GM19395 (cell line): ENCODE measurements around the gene ATP9B.

ENCODE experiments used
- ATAC-seq: cut with Tn5 transposase; IDR thresholded peaks from one replicate; pipeline ENCODE4 v1.9.1; 2021; ENCODE audit warnings: mild to moderate bottlenecking, moderate library complexity; ENCODE audit not compliant: unreplicated experiment

Gene ATP9B

DNA sequence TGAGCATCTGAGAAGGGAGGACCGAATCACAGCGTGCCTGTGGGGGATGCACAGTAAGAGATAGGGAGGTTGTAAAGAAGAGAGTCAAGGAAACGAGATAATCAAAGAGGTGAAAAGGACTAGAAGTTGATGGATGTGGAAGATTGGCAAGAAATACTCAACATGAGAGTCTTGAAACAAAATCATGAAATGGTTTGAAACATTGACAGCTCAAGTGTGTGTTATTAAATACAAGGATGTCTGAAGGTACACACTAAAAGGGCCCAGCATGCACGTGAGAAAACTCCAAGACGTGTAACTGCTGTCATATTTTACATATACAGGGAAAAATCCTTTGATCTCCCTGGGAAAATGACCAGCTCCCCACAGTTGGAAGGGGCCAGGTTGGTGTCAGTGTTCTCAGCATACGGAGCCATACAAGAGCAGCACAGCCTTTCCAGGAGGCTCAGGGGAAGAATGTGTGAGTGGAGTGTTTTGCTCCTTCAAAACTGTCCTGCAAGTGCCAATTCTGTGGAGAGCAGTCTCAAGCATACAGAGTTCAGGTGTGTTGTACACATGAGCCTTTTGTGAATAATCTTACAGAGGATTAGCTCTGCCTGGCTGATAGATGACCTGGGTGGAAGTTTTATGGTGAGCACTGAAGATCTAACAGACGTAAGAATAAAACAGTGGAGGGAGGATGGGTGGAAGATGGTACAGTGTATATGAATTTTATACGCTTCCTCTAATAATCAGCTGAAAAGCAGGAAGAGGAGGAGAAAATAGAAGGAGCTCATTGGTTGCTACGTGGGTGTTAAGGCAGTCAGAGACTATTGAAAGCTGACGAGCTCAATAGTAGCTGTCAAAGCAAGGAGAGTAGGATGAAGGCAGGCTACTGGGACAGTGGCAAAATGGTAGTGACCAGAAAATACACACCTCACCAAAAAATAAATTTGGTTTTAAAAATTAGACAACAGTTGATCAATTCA is 126.8 kb downstream of the ATP9B start:
- ATAC-seq = no peak

DNA sequence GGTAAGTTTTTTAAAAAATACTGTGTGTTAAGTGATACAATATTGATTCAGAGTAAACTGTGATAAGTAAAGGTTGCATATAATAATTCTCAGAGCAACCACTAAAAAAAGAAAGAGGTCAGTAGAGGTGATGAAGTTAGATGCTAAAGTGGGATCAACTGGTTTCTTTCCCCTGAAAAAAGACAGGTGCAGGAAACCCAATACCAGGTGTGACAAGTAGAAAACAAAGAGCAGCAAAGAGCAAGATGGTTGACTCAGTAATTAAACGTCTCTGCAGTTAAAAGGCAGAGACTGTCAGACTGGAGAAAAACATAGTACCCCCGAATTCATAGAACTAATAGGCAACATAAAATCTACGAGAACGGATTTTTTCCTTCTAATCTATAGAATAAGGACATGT is 128.3 kb downstream of the ATP9B start:
- no peak for ATAC-seq

DNA sequence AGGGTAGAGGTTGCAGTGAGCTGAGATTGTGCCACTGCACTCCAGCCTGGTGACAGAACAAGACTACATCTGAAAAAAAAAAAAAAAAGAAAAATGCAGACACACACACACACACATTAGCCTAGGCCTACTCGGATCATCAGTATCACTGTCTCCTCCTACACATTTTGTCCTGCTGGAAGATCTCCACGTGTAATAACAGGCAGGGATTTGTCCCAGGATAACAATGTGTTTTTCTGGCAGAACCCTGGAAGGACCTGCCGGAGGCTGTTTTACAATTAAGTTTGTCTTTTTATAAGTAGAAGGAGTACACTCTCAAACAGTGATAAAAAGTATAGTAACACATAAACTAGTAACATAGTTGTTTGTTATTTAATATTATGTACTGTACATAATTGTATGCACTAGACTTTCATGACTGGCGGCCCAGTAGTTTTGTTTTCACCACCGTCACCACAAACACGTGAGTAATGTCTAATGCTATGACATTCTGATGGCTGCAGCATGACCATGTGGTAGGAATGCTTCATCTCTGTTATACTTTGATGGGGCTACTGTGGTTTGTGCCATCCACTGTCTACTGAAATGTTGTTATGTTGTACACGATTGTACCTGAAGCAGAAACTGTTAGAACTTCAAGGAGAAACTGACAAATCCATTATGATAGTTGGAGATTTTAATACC is 130.6 kb downstream of the ATP9B start:
- ATAC-seq = no peak

DNA sequence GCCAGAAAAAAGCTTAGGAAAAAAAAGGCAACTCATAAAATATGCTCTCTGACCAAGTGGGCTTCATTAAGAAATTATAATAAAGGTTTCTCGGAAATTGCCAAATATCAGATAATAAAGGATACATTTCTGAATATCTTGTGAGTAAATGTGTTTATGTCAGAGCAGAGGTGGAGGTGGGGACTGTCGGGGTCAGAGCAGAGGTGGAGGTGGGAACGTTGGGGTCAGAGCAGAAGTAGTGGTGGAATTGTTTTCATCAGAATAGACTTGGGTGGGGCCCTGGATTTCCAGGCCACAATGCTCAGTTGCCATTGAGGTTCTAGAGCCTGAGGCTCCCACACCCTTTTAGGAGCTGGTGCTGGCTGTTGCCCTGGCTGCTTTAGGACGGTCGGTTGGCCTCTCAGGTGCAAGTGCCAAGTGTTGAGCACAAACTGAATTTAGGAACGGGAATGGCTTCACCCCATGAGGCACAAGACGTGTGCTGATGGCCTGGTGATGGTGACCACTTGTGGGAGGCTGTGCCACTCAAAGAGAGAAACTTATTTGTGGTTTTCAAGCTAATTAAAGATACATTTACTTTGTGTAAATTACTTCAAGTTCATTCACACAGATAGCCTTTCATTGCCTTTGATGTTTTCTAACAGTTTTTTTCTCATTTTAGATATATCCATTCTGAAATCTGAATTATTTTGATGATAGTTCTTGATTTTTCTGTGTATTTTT is 131.5 kb downstream of the ATP9B start:
- ATAC-seq = peak; percentile 62

DNA sequence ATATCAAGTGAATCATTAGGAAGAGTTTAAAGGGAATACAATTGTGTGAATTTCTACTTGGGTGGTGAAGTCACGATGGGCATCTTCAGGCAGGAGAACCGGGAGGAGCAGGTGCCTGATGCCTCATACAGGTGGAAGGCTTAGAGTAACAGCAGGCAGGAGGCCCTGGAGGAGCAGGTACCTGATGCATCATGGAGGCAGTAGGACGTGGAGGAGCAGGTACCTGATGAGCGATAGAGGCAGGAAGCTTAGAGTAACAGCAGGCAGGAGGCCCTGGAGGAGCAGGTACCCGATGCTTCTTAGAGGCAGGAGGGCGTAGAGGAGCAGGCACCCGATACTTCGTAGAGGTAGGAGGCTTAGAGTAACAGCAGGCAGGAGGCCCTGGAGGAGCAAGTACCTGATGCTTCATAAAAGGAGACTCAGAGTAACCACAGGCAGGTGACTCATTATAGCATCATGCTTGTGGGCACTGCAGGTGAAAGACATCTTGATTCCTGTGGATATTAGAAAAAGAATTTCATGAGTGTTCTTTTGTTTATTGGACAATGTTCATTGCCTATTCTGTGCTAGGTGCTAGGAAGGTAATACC is 133.9 kb downstream of the ATP9B start:
- no peak for ATAC-seq

DNA sequence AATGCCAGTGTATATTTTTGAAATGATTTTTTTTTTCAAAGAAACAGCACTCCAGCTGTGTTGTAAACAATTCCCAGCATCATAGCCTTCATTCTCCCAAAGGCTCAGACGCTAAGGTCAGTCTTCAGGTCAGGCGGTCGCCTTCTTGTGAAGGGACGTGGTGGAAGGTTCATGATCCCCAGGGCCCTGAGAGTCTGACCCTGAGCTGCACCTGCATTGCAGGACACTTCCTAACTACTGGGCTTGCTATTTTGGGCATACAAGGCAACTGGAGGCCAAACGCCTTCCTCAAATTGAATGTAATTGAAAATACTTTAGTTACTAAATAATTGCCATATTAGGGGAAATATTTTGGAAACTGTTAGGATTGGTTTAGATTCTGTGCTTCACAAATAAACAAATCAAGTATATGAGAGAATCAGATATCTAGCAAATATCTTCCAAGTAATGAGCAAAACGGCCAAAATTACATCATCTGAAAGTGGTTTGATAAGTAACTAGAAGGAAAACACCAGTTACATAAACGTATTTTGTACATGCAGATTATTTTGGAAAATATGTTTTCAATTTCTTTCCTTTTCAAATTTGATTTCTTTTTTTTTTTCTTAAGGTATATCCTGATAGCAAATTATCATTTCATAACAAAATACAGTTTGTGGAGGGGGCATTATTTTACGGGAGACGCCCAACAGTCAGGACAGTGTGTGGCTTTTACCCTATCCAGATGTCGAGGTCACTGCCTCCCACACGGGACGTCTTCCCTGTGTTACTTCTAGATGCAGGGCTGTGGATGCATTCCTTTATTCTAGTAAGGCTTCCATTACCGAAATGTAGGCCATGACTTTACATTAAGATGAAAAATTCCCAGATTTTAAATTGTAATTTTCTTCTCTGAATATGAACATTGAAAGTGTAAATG is 136.0 kb downstream of the ATP9B start:
- ATAC-seq = no peak

DNA sequence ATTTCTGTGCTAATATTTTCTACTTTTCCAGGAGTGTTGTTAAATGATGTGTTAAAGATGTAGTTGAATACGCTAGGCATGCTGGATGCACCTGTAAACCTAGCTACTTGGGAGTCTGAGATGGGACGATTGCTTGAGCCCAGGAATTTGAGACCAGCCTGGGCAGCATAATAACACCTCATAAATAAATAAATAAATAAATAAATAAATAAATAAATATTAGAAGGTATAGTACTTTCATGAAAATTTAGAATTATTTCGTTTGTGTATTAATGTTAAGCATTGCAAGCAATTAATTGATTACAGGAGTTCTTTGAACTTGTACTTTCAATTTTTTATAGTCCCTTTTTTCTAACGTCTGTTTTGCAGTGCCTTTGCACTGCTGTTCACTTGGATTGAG is 137.2 kb downstream of the ATP9B start:
- no peak for ATAC-seq

DNA sequence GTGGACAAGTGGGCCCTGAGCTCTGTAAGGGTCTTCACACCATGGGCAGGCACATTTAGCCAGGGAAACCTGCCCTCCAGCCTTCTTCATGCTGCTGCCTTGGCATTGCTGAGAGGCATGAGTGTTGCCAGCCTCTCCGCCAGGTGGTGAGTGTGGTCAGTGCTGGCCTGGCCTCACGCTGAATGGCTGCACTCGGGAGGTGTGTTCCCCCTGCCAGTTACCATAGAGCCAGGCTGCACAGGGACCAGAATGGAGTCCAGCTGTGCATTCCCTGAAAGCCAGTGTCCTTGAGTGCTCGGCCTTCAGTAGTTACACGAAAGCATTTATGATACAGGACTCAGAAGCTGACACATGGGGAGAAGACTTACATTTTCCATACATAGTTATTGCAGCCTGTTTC is 139.7 kb downstream of the ATP9B start:
- ATAC-seq = no peak

DNA sequence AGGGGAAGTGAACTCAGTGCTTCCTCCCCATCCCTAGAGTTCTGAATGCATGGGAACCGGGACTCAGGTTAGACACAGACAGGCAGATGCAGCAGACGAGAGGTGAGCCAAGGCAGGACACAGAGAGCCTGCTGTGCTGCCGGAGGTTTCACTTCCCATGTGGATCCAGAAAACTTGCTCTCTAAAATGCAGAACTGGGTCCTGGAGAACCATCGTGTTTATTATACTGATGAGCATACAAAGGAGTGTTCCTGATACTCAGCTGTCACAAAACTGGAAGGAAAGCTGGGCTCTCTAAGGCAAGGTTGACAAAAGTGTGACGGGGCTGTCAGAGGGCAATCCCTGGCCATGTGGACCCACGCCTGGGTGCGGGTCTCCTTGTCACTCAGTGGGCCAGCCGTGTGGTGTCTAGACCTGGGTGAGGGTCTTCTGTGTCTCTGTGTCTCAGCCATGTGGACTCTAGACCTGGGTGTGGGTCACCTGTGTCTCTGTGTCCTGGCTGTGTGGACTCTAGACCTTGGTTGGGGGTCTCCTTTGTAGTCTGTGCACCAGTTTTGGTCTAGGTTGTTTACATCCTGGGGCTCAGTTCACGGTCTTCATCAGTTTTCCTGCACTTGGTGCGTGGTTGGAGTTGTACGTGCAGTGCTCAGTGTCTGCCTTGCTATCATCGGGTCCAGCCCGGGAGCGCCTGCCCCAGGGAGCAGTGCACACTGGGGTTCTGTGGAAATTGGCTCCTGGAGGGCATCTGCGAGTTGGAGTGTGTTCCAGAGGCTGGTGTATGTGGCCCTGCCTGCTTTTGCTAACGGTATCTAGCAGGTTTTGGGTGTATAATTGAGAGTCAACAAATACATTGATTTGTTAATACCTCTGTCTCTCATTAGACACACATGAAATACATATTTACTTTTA is 141.1 kb downstream of the ATP9B start:
- no peak for ATAC-seq

DNA sequence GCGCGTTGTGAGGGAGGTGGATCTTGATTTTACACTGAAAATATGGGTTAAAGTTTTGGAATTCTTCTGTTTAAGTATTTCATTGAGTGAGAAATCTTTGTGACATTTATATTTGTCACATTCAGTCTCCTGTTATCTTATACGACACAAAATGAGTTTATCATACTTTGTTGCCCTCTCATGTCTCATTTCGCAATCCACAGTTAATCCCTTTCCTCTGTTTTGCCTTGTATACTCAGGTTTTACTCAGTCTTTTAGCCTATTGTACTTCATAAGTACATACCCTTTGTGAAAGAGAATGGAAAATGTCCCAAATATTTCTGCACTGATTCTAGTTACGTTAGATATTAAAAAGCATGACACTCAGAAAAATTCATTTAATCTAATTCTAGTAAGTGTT is 142.7 kb downstream of the ATP9B start:
- ATAC-seq = no peak

DNA sequence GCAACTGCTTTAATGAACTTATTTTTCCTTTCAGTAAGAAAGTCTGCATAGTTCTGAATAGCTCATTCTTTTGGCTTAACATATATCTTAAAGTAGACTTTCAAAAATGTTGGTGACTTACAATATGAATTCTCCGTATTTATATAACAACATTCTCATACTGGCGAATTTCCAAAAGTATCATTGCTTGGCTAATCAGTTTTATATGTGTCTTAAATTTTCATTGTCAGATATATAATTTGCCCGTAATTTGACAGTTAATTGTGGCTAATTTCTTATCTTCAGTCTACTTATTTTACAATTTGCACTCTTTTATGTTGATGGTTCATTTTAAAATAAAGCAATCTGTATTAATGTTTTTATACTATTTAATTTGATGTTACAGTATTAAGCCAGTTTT is 144.9 kb downstream of the ATP9B start:
- ATAC-seq = no peak

DNA sequence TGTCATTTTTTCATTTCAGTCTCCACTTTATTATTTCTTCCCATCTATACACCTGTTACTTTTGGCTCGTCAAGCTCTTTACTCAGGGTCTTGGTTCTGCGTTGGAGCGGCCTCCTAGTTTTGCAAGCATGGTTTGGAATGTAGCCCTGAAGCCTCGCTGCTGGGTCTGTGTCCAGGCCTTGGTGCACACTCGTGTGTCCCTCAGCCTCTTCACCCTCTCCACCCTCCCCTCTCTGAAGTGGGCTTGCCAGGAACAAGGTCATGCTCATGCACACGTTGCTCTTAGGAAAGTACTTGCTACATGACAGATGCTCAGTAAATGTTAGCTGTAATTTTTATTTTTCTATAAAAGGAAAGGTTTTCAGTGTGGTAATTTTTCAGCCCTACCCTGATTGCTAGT is 147.0 kb downstream of the ATP9B start:
- ATAC-seq = no peak

DNA sequence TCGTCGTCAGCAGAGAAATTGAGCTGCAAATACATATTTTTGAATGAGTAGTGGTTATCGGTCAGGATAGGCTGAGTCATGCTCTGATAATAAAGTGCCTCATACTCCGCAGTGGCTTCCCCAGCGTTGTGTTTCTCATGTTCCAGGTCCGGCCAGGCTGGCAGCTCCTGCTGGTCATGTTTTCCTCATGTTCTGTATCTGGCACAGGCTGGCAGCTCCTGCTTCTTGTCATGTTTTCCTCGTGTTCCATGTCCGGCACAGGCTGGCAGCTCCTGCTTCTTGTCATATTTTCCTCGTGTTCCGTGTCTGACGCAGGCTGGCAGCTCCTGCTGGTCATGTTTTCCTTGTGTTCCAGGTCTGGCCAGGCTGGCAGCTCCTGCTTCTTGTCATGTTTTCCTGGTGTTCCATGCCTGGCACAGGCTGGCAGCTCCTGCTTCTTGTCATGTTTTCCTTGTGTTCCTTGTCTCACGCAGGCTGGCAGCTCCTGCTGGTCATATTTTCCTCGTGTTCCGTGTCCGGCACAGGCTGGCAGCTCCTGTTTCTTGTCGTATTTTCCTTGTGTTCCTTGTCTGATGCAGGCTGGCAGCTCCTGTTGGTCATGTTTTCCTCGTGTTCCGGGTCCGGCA is 148.9 kb downstream of the ATP9B start:
- no peak for ATAC-seq

DNA sequence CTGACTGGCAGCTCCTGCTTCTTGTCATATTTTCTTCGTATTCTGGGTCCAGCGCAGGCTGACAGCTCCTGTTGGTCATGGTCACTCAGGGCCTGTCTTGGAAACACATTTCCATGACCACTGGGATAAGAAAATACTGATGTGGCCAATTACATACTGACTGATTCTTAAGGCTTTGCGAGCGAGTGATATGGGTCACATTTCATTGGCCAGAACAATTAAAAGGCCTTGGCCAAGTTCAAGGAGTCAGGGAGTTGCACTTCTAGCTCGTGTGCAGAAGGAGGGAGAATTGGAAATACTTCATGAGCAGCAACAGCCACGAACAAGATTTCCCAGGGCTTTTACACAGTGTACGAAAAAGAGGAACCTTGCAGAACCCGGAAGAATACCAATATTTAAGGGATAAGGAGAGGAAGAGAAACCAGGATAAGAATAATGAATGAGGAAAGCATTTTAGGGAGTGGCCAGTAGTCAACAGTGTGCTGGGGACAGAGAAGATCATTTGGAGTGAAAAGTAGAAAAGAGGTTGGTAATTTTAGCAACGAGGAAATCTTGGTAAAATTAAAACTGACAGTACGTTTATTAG is 149.5 kb downstream of the ATP9B start:
- no peak for ATAC-seq

DNA sequence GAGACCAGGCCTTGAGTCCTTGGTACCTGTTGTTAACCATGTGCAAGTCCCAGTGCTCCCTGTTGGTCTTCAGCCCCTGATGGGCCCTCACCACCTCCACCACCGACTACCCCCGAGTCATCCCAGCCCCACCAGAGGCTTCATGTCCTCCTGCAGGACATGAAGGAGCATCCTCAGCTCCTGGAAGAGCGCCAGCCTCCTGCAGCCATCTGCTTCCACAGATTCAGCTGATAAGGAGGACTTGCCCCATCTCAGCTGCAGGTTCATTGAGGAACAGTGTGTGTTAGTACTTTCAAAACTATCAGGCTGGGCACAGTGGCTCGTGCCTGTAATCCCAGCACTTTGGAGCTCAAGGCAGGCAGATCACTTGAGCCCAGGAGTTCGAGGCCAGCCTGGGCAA is 151.9 kb downstream of the ATP9B start:
- no peak for ATAC-seq

DNA sequence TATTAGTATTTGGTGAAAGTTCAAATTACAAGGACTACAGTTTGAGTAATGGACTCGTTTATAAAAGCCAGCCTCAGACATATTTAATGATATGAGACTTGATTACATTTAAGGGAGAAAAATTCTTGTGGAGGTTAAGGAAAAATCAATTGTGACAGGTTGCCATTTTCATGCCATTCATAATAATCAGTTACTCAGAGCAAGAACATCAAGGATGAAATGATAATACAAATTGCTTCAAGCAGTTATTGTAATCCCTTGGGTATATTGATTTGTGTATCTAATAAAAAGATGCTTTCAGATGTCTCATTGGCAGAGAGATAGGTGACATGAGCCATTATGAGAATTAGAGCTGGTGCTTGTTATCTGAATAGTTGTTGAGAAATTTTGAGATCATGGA is 153.6 kb downstream of the ATP9B start:
- no peak for ATAC-seq

DNA sequence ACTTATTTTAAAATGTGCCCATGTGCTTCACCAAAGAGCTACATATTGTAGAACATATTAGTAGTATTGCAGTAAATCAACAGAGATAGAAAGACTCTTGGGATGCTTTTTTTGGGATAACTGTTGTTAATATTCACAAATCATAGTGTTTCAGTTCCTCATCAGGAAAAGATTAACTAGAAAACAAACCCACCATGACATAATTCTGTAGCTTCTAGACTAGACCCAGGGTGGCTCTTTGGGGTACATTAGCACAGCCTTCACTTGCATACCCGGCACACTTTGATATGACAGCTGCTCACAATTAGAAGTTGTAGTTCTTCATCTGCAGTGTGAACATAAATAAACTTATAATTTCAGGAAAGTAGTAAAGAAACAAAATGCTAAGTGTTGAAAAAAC is 154.2 kb downstream of the ATP9B start:
- ATAC-seq = no peak

DNA sequence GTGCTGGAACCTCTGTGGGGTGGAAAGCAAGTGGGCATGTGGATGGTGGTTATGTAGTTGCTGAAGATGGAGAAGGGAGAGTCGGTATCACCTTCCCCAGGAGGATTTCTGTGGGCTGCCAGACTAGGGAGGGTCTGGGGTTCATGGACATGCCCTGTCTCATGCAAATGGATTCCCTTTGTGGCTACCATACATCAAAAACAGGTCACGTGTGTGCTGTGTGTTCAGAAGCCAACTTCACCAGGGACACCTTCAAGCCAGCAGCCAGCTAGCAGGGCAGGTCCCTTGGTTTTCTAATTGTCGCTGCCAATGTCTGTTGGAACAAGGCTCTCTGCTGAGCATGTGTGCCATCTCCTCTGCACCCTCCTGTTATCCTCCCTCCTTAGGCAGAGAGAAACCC is 155.2 kb downstream of the ATP9B start:
- no peak for ATAC-seq
